HepG2 (cell line): ENCODE measurements around the gene NKAIN4. TPM values are rescaled to one million over a fixed set of nuclear protein-coding genes. Genes with fewer than 3 reads are reported as not detected.
A peak's percentile ranks its signal among the peaks of the same experiment; 100 is the strongest.

ENCODE experiments used
- BRD4 ChIP-seq: sonication (generic); formaldehyde crosslinking; IDR thresholded peaks from 2 replicates; pipeline ENCODE4 v1.4.0; 2020; ENCODE audit warnings: missing genetic modification reagents
- CEBPB ChIP-seq: IDR thresholded peaks from 2 replicates; pipeline ENCODE4 v1.6.1; 2011; ENCODE audit warnings: low read depth, low read length, improper control_type of control experiment, borderline replicate concordance
- ETV6 ChIP-seq: sonication (generic); formaldehyde crosslinking; conservative IDR thresholded peaks from 2 replicates; pipeline ENCODE4 v1.4.0; 2020; ENCODE audit warnings: missing genetic modification reagents
- FOXA3 ChIP-seq: IDR thresholded peaks from 2 replicates; pipeline ENCODE4 v1.6.1; 2016; ENCODE audit warnings: missing genetic modification reagents, missing compliant biosample characterization
- HMGXB4 ChIP-seq, 2 experiments: sonication (generic) in 1 of 2; formaldehyde crosslinking in 1 of 2; IDR thresholded peaks; 2 replicates each; pipeline versions ENCODE4 v1.4.0 to v1.6.1; 2018 to 2020; ENCODE audit warnings: missing genetic modification reagents in 2 of 2, borderline replicate concordance in 1 of 2, low read depth in 1 of 2, mild to moderate bottlenecking in 1 of 2, missing biosample characterization in 1 of 2
- MAF1 ChIP-seq: sonication (generic); formaldehyde crosslinking; IDR thresholded peaks from 2 replicates; pipeline ENCODE4 v1.5.0; 2020; ENCODE audit warnings: missing genetic modification reagents, borderline replicate concordance
- PAXIP1 ChIP-seq: sonication (generic); formaldehyde crosslinking; conservative IDR thresholded peaks from 2 replicates; pipeline ENCODE4 v1.4.0; 2020; ENCODE audit warnings: mild to moderate bottlenecking, missing genetic modification reagents, moderate library complexity
- RFX3 ChIP-seq: IDR thresholded peaks from 2 replicates; pipeline ENCODE4 v1.6.1; 2016; ENCODE audit warnings: missing biosample characterization, missing genetic modification reagents
- ZBTB33 ChIP-seq: sonication (generic); formaldehyde crosslinking; IDR thresholded peaks from 2 replicates; pipeline ENCODE4 v1.4.0; 2020; ENCODE audit warnings: missing genetic modification reagents
- ZNF180 ChIP-seq: sonication (generic); formaldehyde crosslinking; IDR thresholded peaks from 2 replicates; pipeline ENCODE4 v1.4.0; 2020; ENCODE audit warnings: low read depth, missing genetic modification reagents, borderline replicate concordance
- ZNF616 ChIP-seq: sonication (generic); formaldehyde crosslinking; IDR thresholded peaks from 2 replicates; pipeline ENCODE4 v1.5.0; 2020; ENCODE audit warnings: low read depth, mild to moderate bottlenecking, missing genetic modification reagents
- polyA plus RNA-seq, 8 experiments: library from polyadenylated mRNA; depleted of rRNA in 3 of 8; stranded (reverse) in 7 of 8; unstranded in 1 of 8; fragments of >200 nt; fragmentation: Illumina TruSeq in 4 of 8; extraction: Trizol in 4 of 8; gene quantifications; 2 replicates each; pipeline versions ENCODE4 v1.2.1 to v1.2.3, GENCODE V29; 2011 to 2016; ENCODE audit warnings: low read depth in 4 of 8, missing spikeins in 1 of 8, mixed read lengths in 1 of 8; ENCODE audit not compliant: insufficient read depth in 1 of 8
- total RNA-seq, 5 experiments: library from RNA; depleted of rRNA; stranded (reverse); fragments of >200 nt; fragmentation: Illumina TruSeq; extraction: Trizol; gene quantifications; 2 replicates each; pipeline ENCODE4 v1.2.3, GENCODE V29; 2016; ENCODE audit warnings: low read depth in 1 of 5

The NKAIN4 gene
- total and polyA plus RNA-seq, 2 of the 13 experiments (the other 11 are each of a cell fraction or from before 2014, with no cell fraction given): not detected

GRCh38 chr20:63290677-63291472, 36.6 kb upstream of the NKAIN4 start (continued):
- 0 out of 4 replicates have a peak, but pooled peaks of 1 of the 2 experiments have one; percentile 24 for TF ChIP-seq HMGXB4 (CRISPR knock-in tag; IDR thresholded peaks at IDR 0.05; ENCODE audit: borderline replicate concordance in 1 of 2, low read depth in 1 of 2)
- no peak; the same call in 1 of the 2 replicates for TF ChIP-seq ETV6 (CRISPR knock-in tag)
- TF ChIP-seq RFX3 (CRISPR knock-in tag): no peak
- no peak; the same call in 1 of the 2 replicates for TF ChIP-seq BRD4 (CRISPR knock-in tag)
- 0 out of 2 replicates have a peak, but pooled peaks have one; percentile 60 for TF ChIP-seq ZNF180
- no peak for TF ChIP-seq PAXIP1 (CRISPR knock-in tag)
- TF ChIP-seq MAF1 (CRISPR knock-in tag): 0 out of 2 replicates have a peak, but pooled peaks have one; percentile 32
- TF ChIP-seq FOXA3 (CRISPR knock-in tag): no peak; the same call in 1 of the 2 replicates
- no peak for TF ChIP-seq ZNF616
- no peak for TF ChIP-seq CEBPB
- TF ChIP-seq ZBTB33 (CRISPR knock-in tag): peak; percentile 89
